ENCODE measurements around the gene MET. TPM values are rescaled to one million over a fixed set of nuclear protein-coding genes. Genes with fewer than 3 reads are reported as not detected.

The MET gene
- total and polyA plus RNA-seq, 10 donors, result 0.68 to 28.8 (median 19.1) TPM

DNA sequence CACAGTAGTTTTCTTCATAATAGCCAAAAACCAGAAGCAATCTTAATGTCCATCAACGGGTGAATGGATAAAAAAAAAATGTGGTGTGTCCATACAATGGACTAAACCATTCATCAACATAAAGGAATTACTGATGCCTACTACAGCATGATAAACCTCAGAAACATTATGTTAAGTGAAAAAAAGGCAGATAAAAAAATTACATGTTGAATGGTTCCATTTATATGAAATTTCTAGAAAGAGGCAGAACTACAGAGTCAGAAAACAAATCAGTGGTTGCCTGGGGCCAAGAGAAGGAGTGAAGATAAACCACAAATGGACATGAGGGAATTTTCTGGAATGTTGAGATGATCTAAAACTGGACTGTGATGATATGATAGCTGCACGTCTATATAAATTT lies 115.9 kb downstream of the MET start:
- Histone ChIP-seq H3K27ac (no peak overlapping the region), H3K36me3 (peaks cover 0 to 3% (median 0%) of the 10 kb centered on the region in 6 donors), H3K4me1 (peaks cover 0 to 9% (median 0%) of the 10 kb centered on the region in 6 donors), H3K27me3 (replicated peaks in 1 of 7) (no peaks in the 10 kb centered on the region), H3K9me3 (no peaks in the 10 kb centered on the region), H3K4me3 (no peak overlapping the region)
- DNase-seq, result no peak
- 76 to 94% (median 92%) methylated on average over 2 of the region's 2 CpGs for WGBS, 5 donors
- intact Hi-C loops (cut with DNase I; ENCODE audit: low total_unique reads), result no loop called here
- TF ChIP-seq POLR2A (IDR thresholded peaks at IDR 0.05) (no peak), POLR2AphosphoS5 (IDR thresholded peaks at IDR 0.05) (no peak)
- TF ChIP-seq, protein P1, sequence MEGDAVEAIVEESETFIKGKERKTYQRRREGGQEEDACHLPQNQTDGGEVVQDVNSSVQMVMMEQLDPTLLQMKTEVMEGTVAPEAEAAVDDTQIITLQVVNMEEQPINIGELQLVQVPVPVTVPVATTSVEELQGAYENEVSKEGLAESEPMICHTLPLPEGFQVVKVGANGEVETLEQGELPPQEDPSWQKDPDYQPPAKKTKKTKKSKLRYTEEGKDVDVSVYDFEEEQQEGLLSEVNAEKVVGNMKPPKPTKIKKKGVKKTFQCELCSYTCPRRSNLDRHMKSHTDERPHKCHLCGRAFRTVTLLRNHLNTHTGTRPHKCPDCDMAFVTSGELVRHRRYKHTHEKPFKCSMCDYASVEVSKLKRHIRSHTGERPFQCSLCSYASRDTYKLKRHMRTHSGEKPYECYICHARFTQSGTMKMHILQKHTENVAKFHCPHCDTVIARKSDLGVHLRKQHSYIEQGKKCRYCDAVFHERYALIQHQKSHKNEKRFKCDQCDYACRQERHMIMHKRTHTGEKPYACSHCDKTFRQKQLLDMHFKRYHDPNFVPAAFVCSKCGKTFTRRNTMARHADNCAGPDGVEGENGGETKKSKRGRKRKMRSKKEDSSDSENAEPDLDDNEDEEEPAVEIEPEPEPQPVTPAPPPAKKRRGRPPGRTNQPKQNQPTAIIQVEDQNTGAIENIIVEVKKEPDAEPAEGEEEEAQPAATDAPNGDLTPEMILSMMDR (IDR thresholded peaks at IDR 0.05 in 8 of 11, conservative IDR thresholded peaks at IDR 0.05 in 3 of 11), result no peak

DNA sequence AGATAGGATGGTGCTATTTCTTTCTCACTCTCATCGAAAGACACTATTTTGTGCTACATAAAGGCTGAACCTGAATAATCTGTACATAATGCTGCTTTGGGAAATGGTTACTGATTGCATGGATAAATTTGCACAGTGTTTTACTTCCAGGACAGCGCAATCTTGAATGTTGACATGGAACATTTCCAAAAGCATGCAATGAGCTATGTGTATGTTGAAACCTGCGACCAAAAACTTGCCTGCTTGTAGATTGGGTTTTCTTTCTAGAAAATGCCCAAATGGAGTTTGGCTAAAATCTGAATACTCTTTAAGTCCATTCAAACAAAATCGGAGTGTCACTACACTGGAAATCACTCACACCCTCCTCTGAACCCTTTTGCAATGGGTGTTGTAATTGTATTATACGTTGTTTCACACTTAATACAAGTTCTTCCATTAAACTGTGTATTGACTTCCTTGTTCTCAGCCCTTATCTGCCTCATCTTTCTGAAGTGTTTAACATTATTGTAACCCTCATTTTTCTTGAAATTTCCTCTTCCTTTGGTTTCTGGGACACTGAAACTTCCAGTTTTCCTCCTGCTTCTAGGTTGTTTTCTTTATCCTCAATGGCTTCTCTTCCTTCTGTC lies 116.7 kb downstream of the MET start:
- intact Hi-C loops (cut with DNase I; ENCODE audit: low total_unique reads), result no loop called here

GRCh38 chr7:116790025-116790424 lies 118.0 kb downstream of the MET start:
- intact Hi-C loops (cut with DNase I; ENCODE audit: low total_unique reads), result no loop called here
- TF ChIP-seq, protein P1 (IDR thresholded peaks at IDR 0.05 in 8 of 11, conservative IDR thresholded peaks at IDR 0.05 in 3 of 11), result no peak
- TF ChIP-seq POLR2A (IDR thresholded peaks at IDR 0.05) (no peak), POLR2AphosphoS5 (IDR thresholded peaks at IDR 0.05) (no peak)
- no peaks in the 10 kb centered on the region for H3K9me3 ChIP-seq
- no peak for DNase-seq
- no peaks in the 10 kb centered on the region for H3K27me3 ChIP-seq (replicated peaks in 1 of 7)
- no peak overlapping the region for H3K4me3 ChIP-seq
- no peaks in the 10 kb centered on the region for H3K36me3 ChIP-seq
- 91 to 97% (median 94%) methylated on average over 3 of the region's 3 CpGs for WGBS, 5 donors
- H3K27ac ChIP-seq, result no peak overlapping the region
- H3K4me1 ChIP-seq, result peaks cover 0 to 9% (median 0%) of the 10 kb centered on the region in 6 donors

More for the DNA sequence above, 116.7 kb downstream of the MET start:
- Histone ChIP-seq H3K9me3 (no peaks in the 10 kb centered on the region), H3K4me1 (peaks cover 0 to 9% (median 0%) of the 10 kb centered on the region in 6 donors), H3K27ac (no peak overlapping the region), H3K4me3 (no peak overlapping the region), H3K27me3 (replicated peaks in 1 of 7) (no peaks in the 10 kb centered on the region), H3K36me3 (peaks cover 0 to 3% (median 0%) of the 10 kb centered on the region in 6 donors)
- TF ChIP-seq, protein P1 (IDR thresholded peaks at IDR 0.05 in 8 of 11, conservative IDR thresholded peaks at IDR 0.05 in 3 of 11), result no peak
- no peak for TF ChIP-seq POLR2AphosphoS5 (IDR thresholded peaks at IDR 0.05)
- TF ChIP-seq POLR2A (IDR thresholded peaks at IDR 0.05), result no peak
- DNase-seq, result no peak
- WGBS, 5 donors, result 71 to 88% (median 80%) methylated on average over 5 of the region's 5 CpGs

- intact Hi-C loops (cut with DNase I; ENCODE audit: low total_unique reads), result no loop called here
- TF ChIP-seq, protein P1 (IDR thresholded peaks at IDR 0.05 in 8 of 11, conservative IDR thresholded peaks at IDR 0.05 in 3 of 11), result no peak
- TF ChIP-seq POLR2A (IDR thresholded peaks at IDR 0.05) (no peak), POLR2AphosphoS5 (IDR thresholded peaks at IDR 0.05) (no peak)
These were observed 120.8 kb downstream of the MET start for GRCh38 chr7:116792813-116793212.

More at GRCh38 chr7:116792813-116793212, 120.8 kb downstream of the MET start:
- peaks cover 0 to under 1% (median 0%) of the 10 kb centered on the region in 6 donors for H3K4me1 ChIP-seq
- H3K36me3 ChIP-seq, result no peaks in the 10 kb centered on the region
- H3K27me3 ChIP-seq (replicated peaks in 1 of 7), result no peaks in the 10 kb centered on the region
- no peaks in the 10 kb centered on the region for H3K9me3 ChIP-seq
- WGBS, 5 donors, result 94 to 99% (median 98%) methylated on average over 4 of the region's 4 CpGs
- no peak overlapping the region for H3K27ac ChIP-seq
- H3K4me3 ChIP-seq, result no peak overlapping the region
- DNase-seq, result no peak
